PC-3 (cell line): ENCODE data around the gene KLHDC8A.

ENCODE experiments used
- EZH2 ChIP-seq: fragments of 300-600 bp; sonication (generic); IDR thresholded peaks from one replicate; pipeline ENCODE4 v1.6.1; 2017; ENCODE audit warnings: antibody characterized with exemption, mild to moderate bottlenecking, low read length; ENCODE audit not compliant: unreplicated experiment
- EZH2phosphoT487 ChIP-seq: fragments of 300-600 bp; sonication (generic); IDR thresholded peaks from 2 replicates; pipeline ENCODE4 v1.6.1; 2018; ENCODE audit warnings: mild to moderate bottlenecking, antibody characterized with exemption, low read length, borderline replicate concordance
- TF ChIP-seq, protein P1 (sequence below): fragments of 300-600 bp; sonication (generic); conservative IDR thresholded peaks from 2 replicates; pipeline ENCODE4 v1.5.1; 2017; ENCODE audit warnings: antibody characterized with exemption, low read depth, mild to moderate bottlenecking, low read length

DNA sequence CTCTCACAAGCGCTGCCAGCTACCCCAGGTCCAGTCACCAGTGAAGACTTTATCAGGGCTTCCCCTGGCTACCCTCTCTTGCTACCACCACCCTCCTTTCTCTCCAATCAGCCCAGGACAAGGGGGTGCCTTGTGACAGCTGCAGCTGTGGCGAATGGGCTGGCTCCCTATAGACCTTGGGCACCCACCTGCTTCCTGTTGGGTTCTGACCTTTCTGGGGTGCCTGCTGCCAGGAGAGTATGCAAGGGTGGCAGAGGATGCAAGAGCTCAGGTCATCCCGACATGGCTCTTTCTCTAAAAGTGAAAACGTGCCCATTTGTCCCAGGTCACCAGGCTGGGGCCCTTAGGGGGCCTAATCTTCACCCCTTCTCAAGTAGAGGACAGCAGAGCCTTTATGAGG is 6.6 kb downstream of the KLHDC8A start:
- no peak for TF ChIP-seq EZH2
- TF ChIP-seq, protein P1, sequence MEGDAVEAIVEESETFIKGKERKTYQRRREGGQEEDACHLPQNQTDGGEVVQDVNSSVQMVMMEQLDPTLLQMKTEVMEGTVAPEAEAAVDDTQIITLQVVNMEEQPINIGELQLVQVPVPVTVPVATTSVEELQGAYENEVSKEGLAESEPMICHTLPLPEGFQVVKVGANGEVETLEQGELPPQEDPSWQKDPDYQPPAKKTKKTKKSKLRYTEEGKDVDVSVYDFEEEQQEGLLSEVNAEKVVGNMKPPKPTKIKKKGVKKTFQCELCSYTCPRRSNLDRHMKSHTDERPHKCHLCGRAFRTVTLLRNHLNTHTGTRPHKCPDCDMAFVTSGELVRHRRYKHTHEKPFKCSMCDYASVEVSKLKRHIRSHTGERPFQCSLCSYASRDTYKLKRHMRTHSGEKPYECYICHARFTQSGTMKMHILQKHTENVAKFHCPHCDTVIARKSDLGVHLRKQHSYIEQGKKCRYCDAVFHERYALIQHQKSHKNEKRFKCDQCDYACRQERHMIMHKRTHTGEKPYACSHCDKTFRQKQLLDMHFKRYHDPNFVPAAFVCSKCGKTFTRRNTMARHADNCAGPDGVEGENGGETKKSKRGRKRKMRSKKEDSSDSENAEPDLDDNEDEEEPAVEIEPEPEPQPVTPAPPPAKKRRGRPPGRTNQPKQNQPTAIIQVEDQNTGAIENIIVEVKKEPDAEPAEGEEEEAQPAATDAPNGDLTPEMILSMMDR, result no peak
- no peak for TF ChIP-seq EZH2phosphoT487
